ENCODE data around the gene AKT1S1.

Gene AKT1S1

GRCh38 chr19:49892716-49893115 is 15.6 kb upstream of the AKT1S1 start:
- H3K4me3 ChIP-seq (replicated peaks in 1 of 2; ENCODE audit: low read depth in 2 of 2, low read length in 2 of 2), result no peak overlapping the region
- TF ChIP-seq CTCF (IDR thresholded peaks at IDR 0.05; ENCODE audit: low read depth, low read length), result no peak
- DNase-seq (ENCODE audit: low read depth in 2 of 2), result no peak

GRCh38 chr19:49891393-49891792 is 14.2 kb upstream of the AKT1S1 start:
- no peak for TF ChIP-seq CTCF (IDR thresholded peaks at IDR 0.05; ENCODE audit: low read depth, low read length)
- no peak for DNase-seq (ENCODE audit: low read depth in 2 of 2)
- no peak overlapping the region for H3K4me3 ChIP-seq (replicated peaks in 1 of 2; ENCODE audit: low read depth in 2 of 2, low read length in 2 of 2)

GRCh38 chr19:49890349-49891311 is 13.5 kb upstream of the AKT1S1 start:
- no peak for TF ChIP-seq CTCF (IDR thresholded peaks at IDR 0.05; ENCODE audit: low read depth, low read length)
- no peak for DNase-seq (ENCODE audit: low read depth in 2 of 2)
- H3K4me3 ChIP-seq (replicated peaks in 1 of 2; ENCODE audit: low read depth in 2 of 2, low read length in 2 of 2), result peak overlapping the region in 1 of 2 donors; percentile 17

GRCh38 chr19:49889687-49890348 is 12.7 kb upstream of the AKT1S1 start:
- DNase-seq (ENCODE audit: low read depth in 2 of 2), result peak; percentile 75 to 78
- TF ChIP-seq CTCF (IDR thresholded peaks at IDR 0.05; ENCODE audit: low read depth, low read length), result peak; percentile 59
- H3K4me3 ChIP-seq (replicated peaks in 1 of 2; ENCODE audit: low read depth in 2 of 2, low read length in 2 of 2), result peak overlapping the region in 1 of 2 donors; percentile 17

- no peak overlapping the region for H3K4me3 ChIP-seq (replicated peaks in 1 of 2; ENCODE audit: low read depth in 2 of 2, low read length in 2 of 2)
- TF ChIP-seq CTCF (IDR thresholded peaks at IDR 0.05; ENCODE audit: low read depth, low read length), result no peak
- no peak for DNase-seq (ENCODE audit: low read depth in 2 of 2)
Observed at GRCh38 chr19:49889038-49889686, 12.0 kb upstream of the AKT1S1 start.

GRCh38 chr19:49888510-49888824 is 11.3 kb upstream of the AKT1S1 start:
- H3K4me3 ChIP-seq (replicated peaks in 1 of 2; ENCODE audit: low read depth in 2 of 2, low read length in 2 of 2), result no peak overlapping the region
- no peak for TF ChIP-seq CTCF (IDR thresholded peaks at IDR 0.05; ENCODE audit: low read depth, low read length)
- no peak for DNase-seq (ENCODE audit: low read depth in 2 of 2)
